Activated T-cell treated with anti-CD3 and anti-CD28 coated beads, Interleukin-2, amount 50 U/mL, for 72 hours (primary cell): ENCODE measurements around the gene TFDP2. TPM values are rescaled to one million over a fixed set of nuclear protein-coding genes. Genes with fewer than 3 reads are reported as not detected.
"Not testable (repeated sequence)": the region's sequence is repeated elsewhere in the genome, so short reads cannot be mapped to it uniquely, and the experiment has no call there.

Experiments
- ATAC-seq, 2 donors: fragments of 150-1000 bp; cut with Tn5 transposase; replicated peaks in 1 of 2; 2 replicates each; pipeline ENCODE4 v1.10.0; 2021; ENCODE audit warnings: moderate library complexity in 2 of 2, mild to moderate bottlenecking in 1 of 2
- DNase-seq, 2 donors: peaks; one replicate each; pipeline ENCODE4 v3.0.0; 2021 to 2022; ENCODE audit warnings: mixed read lengths in 1 of 2
- H3K27ac Mint-ChIP-seq: one replicate; pipeline ENCODE4 v1.8.0; 2022; ENCODE audit warnings: mild to moderate bottlenecking, moderate library complexity, mixed read lengths
- H3K27me3 Mint-ChIP-seq: one replicate; pipeline ENCODE4 v1.8.0; 2022; ENCODE audit warnings: low read depth, mixed read lengths
- H3K36me3 Mint-ChIP-seq, 2 donors: one replicate each; pipeline ENCODE4 v1.8.0; 2022; ENCODE audit warnings: mixed read lengths in 2 of 2, mild to moderate bottlenecking in 1 of 2; ENCODE audit not compliant: insufficient read depth in 2 of 2
- H3K4me1 Mint-ChIP-seq: one replicate; pipeline ENCODE4 v1.8.0; 2022; ENCODE audit warnings: low read depth, mixed read lengths
- H3K4me3 Mint-ChIP-seq, 2 donors: one replicate each; pipeline ENCODE4 v1.8.0; 2022; ENCODE audit warnings: mild to moderate bottlenecking in 2 of 2, mixed read lengths in 2 of 2, moderate library complexity in 2 of 2
- H3K9me3 Mint-ChIP-seq, 2 donors: one replicate each; pipeline ENCODE4 v1.8.0; 2022; ENCODE audit warnings: mixed read lengths in 2 of 2
- total RNA-seq, 2 donors: library from RNA; stranded (reverse); gene quantifications; one replicate each; pipeline ENCODE4 v1.2.3, GENCODE V29; 2022

TFDP2 gene
- total RNA-seq, 2 donors from 2014 or later, result 52.6 to 55.8 TPM

DNA sequence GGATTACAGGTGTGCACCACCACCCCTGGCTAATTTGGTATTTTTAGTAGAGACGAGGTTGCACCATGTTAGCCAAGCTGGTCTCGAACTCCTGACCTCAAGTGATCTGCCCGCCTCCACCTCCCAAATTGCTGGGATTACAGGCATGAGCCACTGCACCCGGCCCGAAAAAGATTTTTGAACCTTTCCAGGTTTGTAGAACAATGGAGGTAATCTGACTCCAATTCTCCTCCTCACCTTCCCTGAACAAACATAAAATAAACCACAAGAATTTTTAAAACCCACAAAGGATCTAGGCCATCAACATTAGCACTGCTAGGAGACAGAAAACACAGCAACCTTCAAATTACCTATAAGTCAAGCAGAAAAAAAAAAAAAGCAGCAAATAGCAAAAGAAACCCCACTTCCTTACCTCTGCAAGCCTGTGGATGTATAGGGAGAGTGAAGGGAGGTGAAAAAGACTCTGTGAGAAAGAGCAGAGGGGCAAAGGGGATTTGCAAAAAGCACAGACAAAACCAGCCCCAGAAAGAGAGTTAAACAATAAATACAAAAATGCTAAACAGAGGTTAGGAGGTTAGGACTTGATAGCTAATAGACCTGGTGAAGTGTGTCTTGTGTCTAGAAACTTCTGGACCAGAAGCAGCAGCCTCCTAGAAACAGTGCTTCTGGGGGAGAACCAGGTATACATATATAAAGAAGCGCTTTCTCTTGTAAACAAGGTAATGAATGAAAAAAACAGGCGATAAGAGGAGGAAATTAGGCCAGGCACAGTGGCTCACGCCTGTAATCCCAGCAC is 32.1 kb downstream of the TFDP2 start:
- Mint-ChIP-seq H3K4me1 (peaks cover 7% of the 10 kb centered on the region), H3K4me3 (no peak overlapping the region), H3K36me3 (no peaks in the 10 kb centered on the region), H3K27me3 (no peaks in the 10 kb centered on the region), H3K27ac (no peak overlapping the region), H3K9me3 (no peaks in the 10 kb centered on the region)
- ATAC-seq (no peak), DNase-seq (no peak)

- Mint-ChIP-seq H3K4me3 (no peak overlapping the region), H3K4me1 (peaks cover 13% of the 10 kb centered on the region), H3K36me3 (peaks cover 0 to 2% of the 10 kb centered on the region in 2 donors), H3K9me3 (no peaks in the 10 kb centered on the region), H3K27me3 (no peaks in the 10 kb centered on the region), H3K27ac (no peak overlapping the region)
- no peak for DNase-seq
- ATAC-seq, result no peak
Measured at GRCh38 chr3:142115867-142116668, 33.3 kb downstream of the TFDP2 start.

- DNase-seq (no peak), ATAC-seq (no peak)
- H3K36me3 Mint-ChIP-seq, result peaks cover 0 to 2% of the 10 kb centered on the region in 2 donors
- H3K4me3 Mint-ChIP-seq, result no peak overlapping the region
- no peaks in the 10 kb centered on the region for H3K9me3 Mint-ChIP-seq
- no peak overlapping the region for H3K27ac Mint-ChIP-seq
- no peaks in the 10 kb centered on the region for H3K27me3 Mint-ChIP-seq
- H3K4me1 Mint-ChIP-seq, result peaks cover 13% of the 10 kb centered on the region
Measured at GRCh38 chr3:142112601-142113000, 36.7 kb downstream of the TFDP2 start.

DNA sequence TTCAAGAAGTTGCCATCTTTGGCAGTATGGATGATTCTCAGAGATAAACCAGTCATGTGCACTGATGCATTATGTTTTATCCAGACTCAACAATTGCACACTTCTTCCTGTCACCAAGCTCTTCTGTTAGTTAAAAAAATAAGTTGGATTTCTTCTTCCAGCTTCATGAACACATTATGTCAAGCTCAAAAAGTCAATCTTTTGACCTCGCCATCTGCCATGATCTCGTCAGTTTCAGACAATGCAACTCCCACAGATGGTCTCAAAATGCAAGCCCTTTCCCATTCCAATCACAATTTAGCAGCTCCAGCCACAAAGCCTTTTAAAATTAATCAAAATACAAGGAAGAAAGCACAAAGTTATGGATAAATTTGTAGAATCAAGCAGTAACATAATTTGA is 42.8 kb downstream of the TFDP2 start:
- H3K27me3 Mint-ChIP-seq, result no peaks in the 10 kb centered on the region
- DNase-seq, result no peak
- H3K4me1 Mint-ChIP-seq, result peaks cover 5% of the 10 kb centered on the region
- no peak for ATAC-seq
- H3K9me3 Mint-ChIP-seq, result no peaks in the 10 kb centered on the region
- no peak overlapping the region for H3K4me3 Mint-ChIP-seq
- H3K27ac Mint-ChIP-seq, result no peak overlapping the region
- H3K36me3 Mint-ChIP-seq, result peaks cover 0 to 2% of the 10 kb centered on the region in 2 donors

DNA sequence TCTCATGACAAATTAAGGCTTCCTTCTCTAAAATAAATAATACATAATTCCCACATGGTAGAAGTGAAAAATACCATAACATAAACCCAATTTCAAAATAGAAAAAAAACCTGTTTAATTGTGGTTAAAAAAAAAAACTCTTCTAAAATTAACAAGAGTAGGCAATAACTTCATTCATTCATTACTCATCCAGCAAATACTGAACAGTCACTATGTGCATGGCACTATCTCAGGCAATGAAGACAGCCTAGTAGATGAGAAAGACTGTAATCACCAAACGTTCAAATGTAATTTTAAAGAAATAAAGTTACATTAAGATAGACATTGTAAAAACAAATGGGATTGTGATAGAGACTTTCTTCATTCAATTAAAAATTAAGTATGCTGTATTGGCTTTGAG is 43.4 kb downstream of the TFDP2 start:
- H3K4me1 Mint-ChIP-seq, result no peaks in the 10 kb centered on the region
- H3K27ac Mint-ChIP-seq, result no peak overlapping the region
- no peak overlapping the region for H3K4me3 Mint-ChIP-seq
- H3K36me3 Mint-ChIP-seq, result no peaks in the 10 kb centered on the region
- DNase-seq (no peak), ATAC-seq (no peak)
- H3K27me3 Mint-ChIP-seq, result no peaks in the 10 kb centered on the region
- H3K9me3 Mint-ChIP-seq, result no peaks in the 10 kb centered on the region

- Mint-ChIP-seq H3K27me3 (no peaks in the 10 kb centered on the region), H3K27ac (no peak overlapping the region), H3K36me3 (no peaks in the 10 kb centered on the region), H3K4me1 (peaks cover 3% of the 10 kb centered on the region), H3K4me3 (no peak overlapping the region), H3K9me3 (no peaks in the 10 kb centered on the region)
- ATAC-seq (no peak), DNase-seq (no peak)
Measured at GRCh38 chr3:142104763-142105162, 44.6 kb downstream of the TFDP2 start.

DNA sequence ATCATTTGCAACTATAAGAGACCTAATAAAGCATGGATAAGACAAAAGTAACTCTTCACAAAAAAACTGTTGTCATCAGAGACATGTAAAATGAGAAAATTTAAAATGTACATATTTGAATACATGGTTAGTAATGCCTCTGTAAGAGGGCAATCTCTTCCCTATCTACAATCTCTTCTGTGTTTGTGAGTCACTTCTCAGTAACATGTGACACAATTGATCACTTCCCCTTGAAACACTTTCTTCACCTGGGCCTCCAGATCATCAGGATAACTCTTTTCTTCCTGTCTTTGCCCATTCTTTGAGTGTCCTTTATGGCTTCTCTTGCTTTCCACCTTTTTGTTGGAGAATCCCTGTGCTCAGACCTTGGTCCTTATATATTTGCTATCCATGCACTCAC is 50.4 kb downstream of the TFDP2 start:
- ATAC-seq, result peak; percentile 84 to 87

DNA sequence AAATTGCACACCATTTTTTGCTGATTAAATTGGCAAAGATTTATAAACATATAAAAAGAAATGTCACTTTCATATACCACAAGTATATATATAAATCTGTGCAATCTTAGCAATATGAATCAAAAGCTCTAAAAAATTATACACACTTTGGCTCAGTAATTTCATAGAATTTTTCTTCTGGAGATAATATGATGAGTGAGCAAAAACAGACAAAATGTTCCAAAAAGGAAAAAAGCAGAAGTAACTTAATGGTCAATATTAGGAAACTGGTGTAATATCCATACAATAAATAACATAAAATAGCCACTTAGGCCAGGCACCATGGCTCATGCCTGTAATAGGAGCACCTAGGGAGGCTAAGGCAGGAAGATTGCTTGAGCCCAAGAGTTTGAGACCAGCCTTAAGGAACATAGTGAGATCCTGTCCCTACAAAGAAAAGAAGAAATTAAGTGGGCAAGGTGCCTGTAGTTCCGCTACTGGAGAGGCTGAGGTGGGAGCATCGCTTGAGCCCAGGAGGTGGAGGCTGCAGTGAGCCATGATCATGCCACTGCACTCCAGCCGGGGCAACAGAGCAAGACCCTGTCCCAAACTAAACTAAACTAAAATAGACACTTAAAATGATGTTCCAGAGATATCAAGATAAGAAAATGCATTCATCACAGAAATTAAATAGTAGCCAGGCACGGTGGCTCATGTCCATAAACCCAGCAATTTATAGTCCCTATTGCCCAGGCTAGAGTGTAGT is 52.1 kb downstream of the TFDP2 start:
- H3K4me3 Mint-ChIP-seq, result no peak overlapping the region
- H3K27ac Mint-ChIP-seq, result no peak overlapping the region
- no peak for DNase-seq
- H3K9me3 Mint-ChIP-seq, result no peaks in the 10 kb centered on the region
- no peak for ATAC-seq
- no peaks in the 10 kb centered on the region for H3K27me3 Mint-ChIP-seq
- peaks cover 19% of the 10 kb centered on the region for H3K4me1 Mint-ChIP-seq
- no peaks in the 10 kb centered on the region for H3K36me3 Mint-ChIP-seq

More for the DNA sequence above, 50.4 kb downstream of the TFDP2 start:
- Mint-ChIP-seq H3K27ac (no peak overlapping the region), H3K9me3 (no peaks in the 10 kb centered on the region), H3K4me1 (peaks cover 19% of the 10 kb centered on the region), H3K36me3 (no peaks in the 10 kb centered on the region), H3K4me3 (no peak overlapping the region), H3K27me3 (no peaks in the 10 kb centered on the region)
- no peak for DNase-seq

DNA sequence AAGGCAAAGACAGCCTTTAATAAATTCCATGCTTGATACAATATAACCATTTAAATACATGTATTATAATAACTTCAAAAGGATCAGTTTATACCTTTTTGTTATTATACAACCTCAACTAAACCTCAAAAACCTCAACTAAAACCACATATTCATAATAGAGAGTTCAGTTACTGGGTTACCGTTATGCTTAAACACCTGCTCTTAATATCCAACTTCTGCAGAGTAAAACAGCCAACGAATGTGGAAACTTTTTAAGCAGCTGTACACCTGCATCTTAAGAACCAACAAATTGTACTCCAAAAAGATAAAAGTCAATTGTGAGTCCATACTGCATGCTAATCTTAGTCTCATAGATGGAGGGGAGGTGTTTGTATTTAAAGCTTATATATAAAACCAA is 53.5 kb downstream of the TFDP2 start:
- no peaks in the 10 kb centered on the region for H3K27me3 Mint-ChIP-seq
- H3K4me3 Mint-ChIP-seq, result no peak overlapping the region
- ATAC-seq (no peak), DNase-seq (no peak)
- H3K36me3 Mint-ChIP-seq, result no peaks in the 10 kb centered on the region
- no peaks in the 10 kb centered on the region for H3K9me3 Mint-ChIP-seq
- H3K27ac Mint-ChIP-seq, result no peak overlapping the region
- peaks cover 19% of the 10 kb centered on the region for H3K4me1 Mint-ChIP-seq

- not testable (repeated sequence) for H3K27me3 Mint-ChIP-seq, H3K4me3 Mint-ChIP-seq, H3K4me1 Mint-ChIP-seq, H3K9me3 Mint-ChIP-seq, ATAC-seq, H3K27ac Mint-ChIP-seq, H3K36me3 Mint-ChIP-seq, DNase-seq
Measured at GRCh38 chr3:142088925-142089324, 60.4 kb downstream of the TFDP2 start.

DNA sequence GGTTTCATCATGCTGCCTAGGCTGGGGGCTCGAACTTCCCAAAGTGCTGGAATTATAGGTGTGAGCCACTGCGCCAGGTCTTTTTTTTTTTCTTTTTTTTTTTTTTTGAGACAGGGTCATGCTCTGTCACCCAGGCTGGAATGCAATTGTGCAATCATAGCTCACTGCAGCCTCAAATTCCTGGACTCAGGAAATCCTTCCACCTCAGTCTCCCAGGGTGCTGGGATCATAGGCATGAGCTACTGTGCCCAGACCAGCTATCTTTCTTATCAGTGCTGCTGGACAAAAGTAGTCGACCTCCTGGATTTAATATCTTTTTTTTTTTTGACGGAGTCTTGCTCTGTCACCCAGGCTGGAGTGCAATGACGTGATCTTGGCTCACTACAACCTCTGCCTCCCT is 60.8 kb downstream of the TFDP2 start:
- Mint-ChIP-seq H3K27ac (no peak overlapping the region), H3K4me3 (no peak overlapping the region), H3K36me3 (no peaks in the 10 kb centered on the region), H3K27me3 (no peaks in the 10 kb centered on the region), H3K9me3 (peaks cover 0 to 2% of the 10 kb centered on the region in 2 donors), H3K4me1 (no peaks in the 10 kb centered on the region)
- DNase-seq (no peak), ATAC-seq (no peak)

GRCh38 chr3:142087676-142088075 is 61.7 kb downstream of the TFDP2 start:
- Mint-ChIP-seq H3K27ac (no peak overlapping the region), H3K9me3 (peaks cover 0 to 2% of the 10 kb centered on the region in 2 donors), H3K27me3 (no peaks in the 10 kb centered on the region), H3K36me3 (no peaks in the 10 kb centered on the region), H3K4me3 (no peak overlapping the region), H3K4me1 (no peaks in the 10 kb centered on the region)
- DNase-seq (no peak), ATAC-seq (no peak)

- Mint-ChIP-seq H3K4me1 (no peaks in the 10 kb centered on the region), H3K27ac (no peak overlapping the region), H3K9me3 (peaks cover 0 to 2% of the 10 kb centered on the region in 2 donors), H3K36me3 (no peaks in the 10 kb centered on the region), H3K27me3 (no peaks in the 10 kb centered on the region), H3K4me3 (no peak overlapping the region)
- no peak for ATAC-seq
- DNase-seq, result no peak
Measured at GRCh38 chr3:142086581-142087090, 62.7 kb downstream of the TFDP2 start.
